H1 (cell line): ENCODE data around the gene SMAP2. TPM values are rescaled to one million over a fixed set of nuclear protein-coding genes. Genes with fewer than 3 reads are reported as not detected.

Experiments
- CTCF ChIA-PET: fragments of 300-600 bp; sonication (Branson Sonifier 250); formaldehyde crosslinking; loops from one replicate; lab custom pipeline; 2021; ENCODE audit not compliant: partially characterized antibody; lab: Charles Lee
- POLR2A ChIA-PET: fragments of 300-600 bp; sonication (Branson Sonifier 250); formaldehyde crosslinking; loops from one replicate; lab custom pipeline; 2021; ENCODE audit warnings: inconsistent platforms; ENCODE audit not compliant: partially characterized antibody; lab: Charles Lee
- DNase-seq, 2 experiments: peaks; one replicate each; pipeline versions ENCODE4 v3.0.0 to v3.0.0-alpha.2; 2010 to 2022; ENCODE audit warnings: low spot score in 2 of 2, low read depth in 1 of 2, mixed read lengths in 1 of 2
- FAIRE-seq: peaks from 2 replicates; lab custom pipeline; 2011; peaks lifted over from hg19 to GRCh38; lab: Jason Lieb, UNC
- H2AFZ ChIP-seq: 2 replicates; pipeline ENCODE4 v1.8.1; 2012; ENCODE audit warnings: low read length, inconsistent platforms
- H2AK5ac ChIP-seq: 2 replicates; pipeline ENCODE4 v1.6.1; 2013; ENCODE audit warnings: low read depth, low read length
- H2BK120ac ChIP-seq: replicated peaks from 2 replicates; pipeline ENCODE3; 2013; ENCODE audit warnings: low read depth, low read length, inconsistent platforms
- H2BK12ac ChIP-seq: 2 replicates; pipeline ENCODE4 v1.6.1; 2013; ENCODE audit warnings: low read depth, low read length
- H2BK15ac ChIP-seq: 2 replicates; pipeline ENCODE4 v1.6.1; 2013; ENCODE audit warnings: low read length
- H2BK20ac ChIP-seq: 2 replicates; pipeline ENCODE4 v1.6.1; 2013; ENCODE audit warnings: low read length
- H2BK5ac ChIP-seq: 2 replicates; pipeline ENCODE4 v1.6.1; 2013; ENCODE audit warnings: low read depth, low read length
- H3K14ac ChIP-seq: 2 replicates; pipeline ENCODE4 v1.6.1; 2013; ENCODE audit warnings: inconsistent platforms; ENCODE audit not compliant: insufficient read length
- H3K18ac ChIP-seq: 2 replicates; pipeline ENCODE4 v1.6.1; 2013; ENCODE audit warnings: low read length; ENCODE audit errors: extremely low read depth
- H3K23ac ChIP-seq: 2 replicates; pipeline ENCODE4 v1.6.1; 2013; ENCODE audit warnings: inconsistent platforms; ENCODE audit not compliant: insufficient read length
- H3K23me2 ChIP-seq: 2 replicates; pipeline ENCODE4 v1.6.1; 2013; ENCODE audit warnings: low read depth, low read length
- H3K27ac ChIP-seq: 2 replicates; pipeline ENCODE4 v1.6.1; 2011; ENCODE audit warnings: low read depth, low read length, inconsistent platforms
- H3K27me3 ChIP-seq, 4 experiments: replicated peaks in 1 of 4; 1 replicate in 1 of 4; 2 replicates in 3 of 4; pipeline versions ENCODE4 v1.6.1 to v1.8.1; 2011 to 2013; ENCODE audit warnings: low read length in 3 of 4, mild to moderate bottlenecking in 3 of 4, inconsistent platforms in 2 of 4, mixed read lengths in 2 of 4, moderate library complexity in 1 of 4; ENCODE audit not compliant: control insufficient read depth in 3 of 4, insufficient read depth in 3 of 4; ENCODE audit errors: extremely low read depth in 1 of 4
- H3K36me3 ChIP-seq, 4 experiments: 2 replicates each; pipeline versions ENCODE4 v1.6.1 to v1.8.1; 2011 to 2013; ENCODE audit warnings: mild to moderate bottlenecking in 4 of 4, low read length in 3 of 4, moderate library complexity in 2 of 4, control low read depth in 1 of 4, inconsistent platforms in 1 of 4; ENCODE audit not compliant: insufficient read depth in 4 of 4, control insufficient read depth in 2 of 4
- H3K4ac ChIP-seq: replicated peaks from 2 replicates; pipeline ENCODE3; 2013; ENCODE audit warnings: low read length, low read depth, mixed read lengths, inconsistent platforms; ENCODE audit not compliant: insufficient read length
- H3K4me1 ChIP-seq, 4 experiments: replicated peaks in 1 of 4; 1 replicate in 1 of 4; 2 replicates in 3 of 4; pipeline versions ENCODE4 v1.6.1 to v1.8.1; 2011 to 2013; ENCODE audit warnings: low read length in 3 of 4, inconsistent platforms in 2 of 4, mixed read lengths in 1 of 4; ENCODE audit not compliant: insufficient read depth in 4 of 4, control insufficient read depth in 3 of 4
- H3K4me2 ChIP-seq, 2 experiments: 2 replicates each; pipeline versions ENCODE4 v1.6.1 to v1.8.1; 2011 to 2013; ENCODE audit warnings: low read depth in 2 of 2, low read length in 2 of 2, control low read depth in 1 of 2, inconsistent platforms in 1 of 2, mild to moderate bottlenecking in 1 of 2; ENCODE audit not compliant: insufficient read depth in 1 of 2
- H3K4me3 ChIP-seq, 4 experiments: fragments of 200-600, 300-600 bp in 1 of 4; sonication (generic), shearing (Covaris generic), sonication (Bioruptor Twin) in 1 of 4; 2 replicates each; pipeline versions ENCODE4 v1.5.1 to v1.8.1; 2011 to 2016; ENCODE audit warnings: low read length in 4 of 4, low read depth in 3 of 4, control low read depth in 2 of 4, inconsistent platforms in 2 of 4, mild to moderate bottlenecking in 2 of 4, mixed read lengths in 1 of 4, moderate library complexity in 1 of 4; ENCODE audit not compliant: insufficient read depth in 2 of 4; ENCODE audit errors: extremely low read depth in 1 of 4
- H3K56ac ChIP-seq: replicated peaks from 2 replicates; pipeline ENCODE3; 2013; ENCODE audit warnings: low read depth, mild to moderate bottlenecking, mixed read lengths, low read length, inconsistent platforms; ENCODE audit not compliant: insufficient read length
- H3K79me1 ChIP-seq: 2 replicates; pipeline ENCODE4 v1.6.1; 2013; ENCODE audit warnings: low read depth, low read length, control low read depth
- H3K79me2 ChIP-seq, 2 experiments: 2 replicates each; pipeline versions ENCODE4 v1.6.1 to v1.8.1; 2012 to 2013; ENCODE audit warnings: low read length in 2 of 2, mild to moderate bottlenecking in 2 of 2, inconsistent platforms in 1 of 2; ENCODE audit not compliant: insufficient read depth in 2 of 2, control insufficient read depth in 1 of 2
- H3K9ac ChIP-seq, 4 experiments: replicated peaks in 1 of 4; 1 replicate in 1 of 4; 2 replicates in 3 of 4; pipeline versions ENCODE4 v1.6.1 to v1.8.1; 2011 to 2013; ENCODE audit warnings: low read depth in 3 of 4, low read length in 3 of 4, control low read depth in 2 of 4, mild to moderate bottlenecking in 2 of 4, moderate library complexity in 2 of 4, inconsistent platforms in 1 of 4; ENCODE audit errors: extremely low read depth in 1 of 4
- H3K9me3 ChIP-seq, 2 experiments: 2 replicates each; pipeline versions ENCODE4 v1.6.1 to v1.8.1; 2012 to 2013; ENCODE audit warnings: mild to moderate bottlenecking in 2 of 2, moderate library complexity in 2 of 2, control low read depth in 1 of 2, inconsistent platforms in 1 of 2, low read depth in 1 of 2, low read length in 1 of 2, mixed read lengths in 1 of 2; ENCODE audit not compliant: insufficient read depth in 2 of 2
- H4K20me1 ChIP-seq, 2 experiments: replicated peaks in 1 of 2; 2 replicates each; pipeline versions ENCODE3 to v1.8.1; 2011 to 2013; ENCODE audit warnings: inconsistent platforms in 2 of 2, low read length in 2 of 2, mild to moderate bottlenecking in 1 of 2; ENCODE audit not compliant: insufficient read depth in 2 of 2, control insufficient read depth in 1 of 2
- H4K5ac ChIP-seq: 2 replicates; pipeline ENCODE4 v1.6.1; 2013; ENCODE audit warnings: low read length, low read depth, mixed read lengths, inconsistent platforms; ENCODE audit not compliant: insufficient read length
- H4K8ac ChIP-seq: 2 replicates; pipeline ENCODE4 v1.8.0; 2013; ENCODE audit warnings: mild to moderate bottlenecking, moderate library complexity, low read length, inconsistent platforms; ENCODE audit not compliant: insufficient read depth; ENCODE audit errors: extremely low read depth
- H4K91ac ChIP-seq: replicated peaks from 2 replicates; pipeline ENCODE3; 2013; ENCODE audit warnings: low read length, mixed read lengths, inconsistent platforms; ENCODE audit not compliant: insufficient read length
- MAFK ChIP-seq: IDR thresholded peaks from 2 replicates; pipeline ENCODE4 v1.6.1; 2012; ENCODE audit warnings: low read depth, mild to moderate bottlenecking, improper control_type of control experiment, low read length
- WGBS, 2 experiments: shearing (Covaris generic) in 1 of 2; methylation state at CpG; one replicate each; pipeline versions ENCODE4 v1.1.6 to v1.1.7; 2013 to 2015; ENCODE audit warnings: low lambda C conversion rate in 2 of 2, mixed read lengths in 2 of 2, inconsistent platforms in 1 of 2, low coverage in 1 of 2, missing lambda C conversion rate in 1 of 2; ENCODE audit not compliant: insufficient replicate concordance in 2 of 2, insufficient coverage in 1 of 2, insufficient read length in 1 of 2; ENCODE audit errors: extremely low coverage in 1 of 2, missing lambda C conversion rate in 1 of 2; 5-methylcytosine and 5-hydroxymethylcytosine counted together
- polyA plus RNA-seq, 7 experiments: library from polyadenylated mRNA; depleted of rRNA in 3 of 7; stranded (reverse) in 5 of 7; unstranded in 2 of 7; fragments of >200 nt in 5 of 7; fragments of 200-250 nt in 2 of 7; gene quantifications; 1 replicate in 5 of 7; 2 replicates in 1 of 7; 4 replicates in 1 of 7; pipeline versions ENCODE4 v1.2.1 to v1.2.3, GENCODE V29; 2011 to 2013; ENCODE audit warnings: missing spikeins in 2 of 7, mixed read lengths in 2 of 7
- total RNA-seq: library from RNA; stranded (reverse); fragmentation: NEBNext Ultra II Directional; extraction: Animal tissue kit (Norgen Biotek cat#: 25700); gene quantifications from 2 replicates; pipeline ENCODE4 v1.2.1, GENCODE V29; 2021

SMAP2 gene
- total and polyA plus RNA-seq, 2 of the 8 experiments (the other 6 are each of a cell fraction or from before 2014, with no cell fraction given) = 4.3 to 5.5 TPM

- no peak for FAIRE-seq
- no peak overlapping the region for H3K23ac ChIP-seq
- H4K20me1 ChIP-seq = no peaks in the 10 kb centered on the region
- H3K4me2 ChIP-seq = no peak overlapping the region
- CTCF ChIA-PET = interaction anchor here (0.6 to 1.8 kb wide), 4 partner anchors 14 to 466 kb away, joined by 3 to 6 read pairs (median 4); no protein-coding TSS in a partner anchor
- H2BK120ac ChIP-seq = no peak overlapping the region
- H3K18ac ChIP-seq = no peak overlapping the region
- H3K4me1 ChIP-seq = no peaks in the 10 kb centered on the region
- H4K8ac ChIP-seq = no peak overlapping the region
- H2BK15ac ChIP-seq = no peak overlapping the region
- no peaks in the 10 kb centered on the region; the same call in 1 of the 2 replicates for H3K79me1 ChIP-seq
- no peak for TF ChIP-seq MAFK
- TF ChIP-seq, all 59 proteins: peak for 0
- Histone ChIP-seq H4K5ac (no peak overlapping the region), H3K23me2 (no peaks in the 10 kb centered on the region; the same call in 1 of the 2 replicates), H2AK5ac (no peak overlapping the region), H2AFZ (no peak overlapping the region), H3K14ac (no peak overlapping the region), H4K91ac (no peak overlapping the region), H3K9ac (no peak overlapping the region), H3K56ac (no peak overlapping the region), H2BK20ac (no peak overlapping the region), H3K4ac (no peak overlapping the region), H2BK5ac (no peak overlapping the region), H3K27me3 (no peaks in the 10 kb centered on the region), H3K27ac (no peak overlapping the region), H3K79me2 (no peaks in the 10 kb centered on the region), H3K4me3 (no peak overlapping the region), H3K9me3 (no peaks in the 10 kb centered on the region), H3K36me3 (no peaks in the 10 kb centered on the region), H2BK12ac (no peak overlapping the region)
- DNase-seq = no peak
- 85% methylated on average over 2 of the region's 2 CpGs; no CpG with 5 or more reads in 1 of the 2 experiments for WGBS, 2 experiments
- POLR2A ChIA-PET = interaction anchor here (1.1 to 1.8 kb wide), 2 partner anchors 54 to 294 kb away, joined by 3 to 5 read pairs; partner anchors contain the start of gene NFYC
Measured at GRCh38 chr1:40397258-40397657, 23.7 kb downstream of the SMAP2 start.
